Fibroblast of the aortic adventitia (primary cell): ENCODE measurements around the gene CLEC4G. TPM values are rescaled to one million over a fixed set of nuclear protein-coding genes. Genes with fewer than 3 reads are reported as not detected.
"Not testable (repeated sequence)": the region's sequence is repeated elsewhere in the genome, so short reads cannot be mapped to it uniquely, and the experiment has no call there.

Experiments used
- DNase-seq: peaks from one replicate; pipeline ENCODE4 v3.0.0-alpha.2; 2010; ENCODE audit warnings: low read depth
- H3K4me3 ChIP-seq: 2 replicates; pipeline ENCODE4 v1.5.1; 2011; ENCODE audit warnings: low read depth, mild to moderate bottlenecking, control low read depth, low read length, moderate library complexity
- total RNA-seq: library from RNA; depleted of rRNA; stranded (reverse); fragments of >200 nt; gene quantifications from 2 replicates; pipeline ENCODE4 v1.2.3, GENCODE V29; 2012; ENCODE audit warnings: low replicate concordance
- TF ChIP-seq, protein P1 (sequence below): IDR thresholded peaks from 2 replicates; pipeline ENCODE4 v1.5.1; 2011; ENCODE audit warnings: mild to moderate bottlenecking, low read length, control low read depth, inconsistent platforms; ENCODE audit not compliant: insufficient read depth

CLEC4G gene
- total RNA-seq, 1 donor: not detected

DNA sequence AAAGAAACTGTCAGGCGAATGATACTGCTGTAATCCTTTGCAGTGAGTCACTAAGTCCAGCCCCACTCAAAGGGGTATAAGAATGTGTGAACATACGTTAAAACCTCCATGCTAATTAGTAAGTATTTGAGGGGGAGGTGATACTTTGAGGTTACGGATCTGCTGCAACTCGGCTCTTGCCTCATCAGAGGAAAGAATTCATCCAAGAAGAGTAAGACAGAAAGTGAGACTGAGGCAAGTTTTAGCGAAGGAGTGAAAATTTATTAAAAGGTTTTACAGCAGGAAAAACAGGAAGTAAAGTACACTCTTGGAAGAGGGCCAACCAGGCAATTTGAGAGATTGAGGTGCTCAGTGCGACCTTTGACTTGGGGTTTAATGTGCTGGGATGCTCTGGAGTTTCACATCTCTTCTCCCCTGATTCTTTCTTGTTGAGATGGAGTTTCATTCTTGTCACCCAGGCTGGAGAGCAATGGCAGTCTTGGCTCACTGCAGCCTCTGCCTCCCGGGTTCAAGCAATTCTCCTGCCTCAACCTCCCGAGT is 40.9 kb upstream of the CLEC4G start:
- DNase-seq: no peak
- H3K4me3 ChIP-seq: no peak overlapping the region
- TF ChIP-seq, protein P1, sequence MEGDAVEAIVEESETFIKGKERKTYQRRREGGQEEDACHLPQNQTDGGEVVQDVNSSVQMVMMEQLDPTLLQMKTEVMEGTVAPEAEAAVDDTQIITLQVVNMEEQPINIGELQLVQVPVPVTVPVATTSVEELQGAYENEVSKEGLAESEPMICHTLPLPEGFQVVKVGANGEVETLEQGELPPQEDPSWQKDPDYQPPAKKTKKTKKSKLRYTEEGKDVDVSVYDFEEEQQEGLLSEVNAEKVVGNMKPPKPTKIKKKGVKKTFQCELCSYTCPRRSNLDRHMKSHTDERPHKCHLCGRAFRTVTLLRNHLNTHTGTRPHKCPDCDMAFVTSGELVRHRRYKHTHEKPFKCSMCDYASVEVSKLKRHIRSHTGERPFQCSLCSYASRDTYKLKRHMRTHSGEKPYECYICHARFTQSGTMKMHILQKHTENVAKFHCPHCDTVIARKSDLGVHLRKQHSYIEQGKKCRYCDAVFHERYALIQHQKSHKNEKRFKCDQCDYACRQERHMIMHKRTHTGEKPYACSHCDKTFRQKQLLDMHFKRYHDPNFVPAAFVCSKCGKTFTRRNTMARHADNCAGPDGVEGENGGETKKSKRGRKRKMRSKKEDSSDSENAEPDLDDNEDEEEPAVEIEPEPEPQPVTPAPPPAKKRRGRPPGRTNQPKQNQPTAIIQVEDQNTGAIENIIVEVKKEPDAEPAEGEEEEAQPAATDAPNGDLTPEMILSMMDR: no peak

GRCh38 chr19:7771072-7771471 is 39.2 kb upstream of the CLEC4G start:
- TF ChIP-seq, protein P1: no peak
- no peak overlapping the region for H3K4me3 ChIP-seq
- no peak for DNase-seq

DNA sequence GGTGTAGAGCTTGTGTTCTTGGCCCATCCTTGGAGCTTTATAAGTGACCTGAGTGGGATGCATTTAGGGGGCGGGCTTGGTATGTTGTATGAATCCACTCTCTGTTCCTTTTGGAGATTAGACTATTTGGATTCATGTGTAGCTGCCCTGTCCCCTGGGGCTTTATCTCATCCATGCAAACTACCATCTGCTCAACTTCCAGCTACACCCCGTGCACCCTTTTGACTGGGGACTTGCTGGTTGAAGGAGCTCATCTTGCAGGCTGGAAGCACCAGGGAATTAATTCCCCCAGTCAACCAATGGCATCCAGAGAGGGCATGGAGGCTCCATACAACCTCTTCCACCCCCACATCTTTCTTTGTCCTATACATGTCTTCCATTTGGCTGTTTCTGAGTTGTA is 37.3 kb upstream of the CLEC4G start:
- TF ChIP-seq, protein P1: no peak
- H3K4me3 ChIP-seq: no peak overlapping the region
- no peak for DNase-seq

DNA sequence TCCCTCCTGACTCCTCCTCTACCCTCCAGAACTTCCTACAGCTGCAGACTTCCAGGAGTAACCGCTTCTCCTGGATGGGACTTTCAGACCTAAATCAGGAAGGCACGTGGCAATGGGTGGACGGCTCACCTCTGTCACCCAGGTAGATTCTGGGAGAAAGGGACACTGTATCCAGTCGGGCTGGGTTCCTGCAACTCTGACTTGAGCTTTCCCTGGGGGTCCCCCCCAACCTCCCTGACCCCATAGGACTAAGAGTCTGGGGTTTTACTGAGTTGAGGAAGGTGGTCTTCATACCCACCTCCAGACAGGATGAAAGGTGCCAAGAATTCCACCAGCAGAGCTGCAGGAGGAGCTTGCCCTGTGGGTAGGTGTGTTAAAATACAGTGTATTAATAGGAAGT is 35.6 kb upstream of the CLEC4G start:
- no peak for DNase-seq
- TF ChIP-seq, protein P1: no peak
- no peak overlapping the region for H3K4me3 ChIP-seq

DNA sequence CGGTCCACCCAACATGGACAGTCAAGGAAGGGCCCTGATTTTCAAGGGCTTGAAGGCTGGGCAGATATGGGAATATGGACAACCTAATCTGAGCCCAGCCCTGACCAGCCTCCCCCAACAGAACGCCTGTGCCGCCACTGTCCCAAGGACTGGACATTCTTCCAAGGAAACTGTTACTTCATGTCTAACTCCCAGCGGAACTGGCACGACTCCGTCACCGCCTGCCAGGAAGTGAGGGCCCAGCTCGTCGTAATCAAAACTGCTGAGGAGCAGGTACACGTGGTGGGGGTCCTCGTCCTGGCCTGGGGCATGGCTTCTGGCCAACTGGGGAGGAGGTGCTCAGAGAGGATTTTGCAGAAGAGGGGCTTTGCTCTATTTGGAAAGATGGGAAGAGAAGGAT is 34.6 kb upstream of the CLEC4G start:
- TF ChIP-seq, protein P1: no peak
- H3K4me3 ChIP-seq: no peak overlapping the region
- no peak for DNase-seq

- H3K4me3 ChIP-seq: not testable (repeated sequence)
Observed at GRCh38 chr19:7765043-7765442, 33.1 kb upstream of the CLEC4G start.

GRCh38 chr19:7764157-7764556 is 32.2 kb upstream of the CLEC4G start:
- DNase-seq, H3K4me3 ChIP-seq: not testable (repeated sequence)

More at GRCh38 chr19:7765043-7765442, 33.1 kb upstream of the CLEC4G start:
- DNase-seq: not testable (repeated sequence)

DNA sequence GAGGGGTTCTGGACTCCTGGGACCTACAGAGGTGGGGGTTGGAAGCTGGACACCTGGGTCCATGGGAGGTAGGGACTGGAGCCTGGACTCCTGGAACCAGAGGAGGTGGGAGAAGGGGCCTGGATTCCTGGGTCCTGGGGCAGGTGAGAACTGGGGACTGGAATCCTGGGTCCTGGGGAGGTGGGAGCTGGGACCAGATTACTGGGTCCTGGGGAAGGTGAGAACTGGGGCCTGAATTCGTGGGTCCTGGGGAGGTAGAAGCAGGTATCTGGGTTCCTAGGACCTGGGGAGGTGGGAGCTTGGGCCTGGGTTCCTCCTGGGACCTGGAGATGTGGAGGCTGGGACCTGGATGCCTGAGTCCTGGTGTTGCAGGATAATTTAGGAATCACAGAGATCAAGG is 31.8 kb upstream of the CLEC4G start:
- no peak for DNase-seq
- TF ChIP-seq, protein P1: no peak
- no peak overlapping the region for H3K4me3 ChIP-seq
